UCSD-AML1 (cell line): Measurements from ENCODE around the gene AADAC.

Experiments
- DNase-seq: peaks from one replicate; lab custom pipeline; 2025; ENCODE audit not compliant: unreplicated experiment; lab: John Stamatoyannopoulos, UW

The AADAC gene

GRCh38 chr3:151852074-151852811 is 38.3 kb downstream of the AADAC start:
- DNase-seq, result no peak

GRCh38 chr3:151856118-151856517 is 42.2 kb downstream of the AADAC start:
- DNase-seq, result no peak

- no peak for DNase-seq
Observed at GRCh38 chr3:151856641-151857040, 42.7 kb downstream of the AADAC start.

GRCh38 chr3:151859233-151859673 is 45.3 kb downstream of the AADAC start:
- no peak for DNase-seq

- no peak for DNase-seq
Observed at GRCh38 chr3:151859905-151860304, 46.0 kb downstream of the AADAC start.

- DNase-seq, result no peak
Observed at GRCh38 chr3:151863611-151864010, 49.7 kb downstream of the AADAC start.

- DNase-seq, result no peak
Observed at GRCh38 chr3:151864423-151865101, 50.6 kb downstream of the AADAC start.

GRCh38 chr3:151866711-151867410 is 52.9 kb downstream of the AADAC start:
- no peak for DNase-seq

GRCh38 chr3:151867666-151868065 is 53.8 kb downstream of the AADAC start:
- no peak for DNase-seq

- no peak for DNase-seq
Observed at GRCh38 chr3:151869181-151869580, 55.3 kb downstream of the AADAC start.

- peak; percentile 69 for DNase-seq
Observed at GRCh38 chr3:151871639-151872468, 57.9 kb downstream of the AADAC start.

GRCh38 chr3:151873398-151873797 is 59.5 kb downstream of the AADAC start, which contains the start of gene SUCNR1:
TSS of gene SUCNR1 (plus strand) at chr3:151873643. CDS start at chr3:151879893, 6,250 bp downstream.
- peak; percentile 31 for DNase-seq

GRCh38 chr3:151874079-151874478 is 60.2 kb downstream of the AADAC start:
- DNase-seq, result peak; percentile 54

- peak; percentile 31 for DNase-seq
Observed at GRCh38 chr3:151875759-151876158, 61.8 kb downstream of the AADAC start.

GRCh38 chr3:151877269-151877668 is 63.4 kb downstream of the AADAC start:
- DNase-seq, result no peak
